GM21515 (cell line): ENCODE measurements around the gene WNK1.
"Not testable (repeated sequence)": the region's sequence is repeated elsewhere in the genome, so short reads cannot be mapped to it uniquely, and the experiment has no call there.

Experiments
- ATAC-seq: cut with Tn5 transposase; IDR thresholded peaks from one replicate; pipeline ENCODE4 v1.9.1; 2021; ENCODE audit not compliant: unreplicated experiment

Gene WNK1

DNA sequence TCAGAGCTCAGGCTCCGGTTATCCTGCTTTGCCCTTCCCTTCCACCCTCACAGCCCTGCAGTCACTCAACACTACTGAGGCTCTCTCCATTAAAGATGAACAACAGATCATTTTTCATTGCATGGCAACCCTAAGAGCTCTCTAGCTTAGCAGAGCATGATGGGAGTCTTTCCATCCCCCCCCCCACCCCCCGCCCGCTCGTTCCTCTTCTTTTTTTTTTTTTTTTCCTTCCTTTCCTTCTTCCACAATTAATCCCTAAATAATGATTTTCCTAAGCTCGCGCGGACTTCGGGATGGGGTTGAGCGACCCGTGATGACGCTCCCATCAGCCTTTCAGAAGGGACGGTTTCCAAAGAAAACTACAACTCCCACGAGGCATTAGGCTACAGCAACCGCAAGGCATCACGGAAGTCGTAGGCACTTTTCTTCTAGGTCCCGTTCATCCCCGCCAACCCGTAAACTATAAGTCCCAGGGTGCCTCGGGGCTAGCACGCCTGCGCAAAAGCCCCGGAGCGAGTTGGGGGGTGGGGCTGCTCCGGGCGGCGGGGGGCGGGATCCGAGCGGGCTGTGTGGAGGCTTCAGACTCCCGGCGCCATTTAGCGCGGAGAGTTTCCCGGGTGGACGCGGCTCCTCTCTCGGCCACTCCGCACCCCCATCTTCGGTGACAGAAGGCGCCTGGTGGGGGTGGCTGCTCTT is at the start of gene WNK1:
Gene WNK1, plus strand, starts transcription at position 581 of the 696 bp plus-strand sequence. CDS start 987 bp downstream, outside the sequence.
- peak; percentile 52 for ATAC-seq

DNA sequence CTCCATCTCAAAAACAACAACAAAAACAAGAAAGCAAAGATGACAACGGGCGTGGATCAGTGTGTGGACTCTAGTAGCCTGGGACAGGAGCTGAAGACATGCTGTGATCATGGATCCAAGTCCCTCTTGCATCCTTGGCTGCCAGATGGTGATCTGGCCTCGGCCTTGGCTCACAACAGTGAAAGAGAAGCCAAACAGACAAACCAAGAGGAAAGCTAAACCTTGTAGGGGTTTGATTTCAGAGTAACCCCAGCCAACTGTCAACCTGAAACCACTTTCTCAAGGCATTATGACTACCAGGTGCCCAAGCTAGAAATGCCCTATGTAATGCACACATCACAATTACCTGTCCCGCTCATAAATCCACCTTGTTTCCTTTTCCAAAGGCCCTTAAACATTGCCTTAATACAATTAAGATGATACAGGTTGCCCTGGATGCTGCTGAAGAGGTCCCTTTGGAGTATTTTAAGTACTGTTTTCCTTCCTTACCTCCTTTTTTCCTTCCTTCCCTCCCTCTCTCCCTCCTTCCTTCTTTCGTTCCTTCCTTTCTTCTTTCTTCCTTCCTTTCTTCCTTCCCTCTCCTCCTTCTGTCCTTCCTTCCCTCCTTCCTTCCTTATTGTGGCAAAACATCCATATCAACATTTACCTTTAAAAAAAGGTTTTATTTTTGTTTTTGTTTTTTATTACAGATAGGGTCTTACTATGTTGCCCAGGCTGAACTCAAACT is 47.7 kb upstream of the WNK1 start:
- no peak for ATAC-seq

DNA sequence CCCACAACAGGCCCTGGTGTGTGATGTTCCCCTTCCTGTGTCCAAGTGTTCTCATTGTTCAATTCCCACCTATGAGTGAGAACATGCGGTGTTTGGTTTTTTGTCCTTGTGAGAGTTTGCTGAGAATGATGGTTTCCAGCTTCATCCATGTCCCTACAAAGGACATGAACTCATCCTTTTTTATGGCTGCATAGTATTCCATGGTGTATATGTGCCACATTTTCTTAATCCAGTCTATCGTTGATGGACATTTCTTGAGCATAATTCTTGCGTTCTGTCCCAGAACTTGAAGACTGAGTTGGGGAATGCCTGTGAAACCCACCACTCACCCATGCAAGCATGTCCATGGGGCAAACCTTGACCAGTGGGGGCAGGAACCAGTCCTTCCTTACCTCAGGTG is 44.3 kb upstream of the WNK1 start:
- ATAC-seq, result not testable (repeated sequence)

DNA sequence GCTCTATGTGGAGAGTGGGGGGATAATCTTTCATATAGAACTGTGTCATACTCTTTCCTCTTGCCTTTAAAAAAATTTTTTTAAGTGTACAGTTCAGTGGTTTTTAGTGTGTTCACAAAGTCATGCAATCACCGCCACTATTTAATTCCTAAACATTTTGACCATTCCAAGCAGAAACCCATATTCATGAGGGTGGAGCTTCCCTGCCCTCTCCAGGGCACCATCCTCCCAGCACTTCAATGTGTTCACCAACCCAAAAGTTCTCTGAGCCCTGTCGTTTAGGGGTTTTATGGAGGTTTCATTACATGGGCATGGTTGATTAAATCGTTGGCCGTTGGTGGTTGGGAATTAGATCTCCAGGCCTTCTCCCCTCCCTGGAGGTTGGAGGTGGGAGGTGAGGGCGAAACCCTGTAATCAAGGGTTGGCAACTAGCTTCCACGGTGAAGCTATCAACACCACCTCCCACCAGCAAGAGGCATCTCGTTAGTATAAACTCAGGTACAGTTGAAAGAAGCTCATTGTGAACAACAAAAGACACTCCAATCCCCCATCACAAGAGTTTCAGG is 42.8 kb upstream of the WNK1 start:
- ATAC-seq, result no peak

DNA sequence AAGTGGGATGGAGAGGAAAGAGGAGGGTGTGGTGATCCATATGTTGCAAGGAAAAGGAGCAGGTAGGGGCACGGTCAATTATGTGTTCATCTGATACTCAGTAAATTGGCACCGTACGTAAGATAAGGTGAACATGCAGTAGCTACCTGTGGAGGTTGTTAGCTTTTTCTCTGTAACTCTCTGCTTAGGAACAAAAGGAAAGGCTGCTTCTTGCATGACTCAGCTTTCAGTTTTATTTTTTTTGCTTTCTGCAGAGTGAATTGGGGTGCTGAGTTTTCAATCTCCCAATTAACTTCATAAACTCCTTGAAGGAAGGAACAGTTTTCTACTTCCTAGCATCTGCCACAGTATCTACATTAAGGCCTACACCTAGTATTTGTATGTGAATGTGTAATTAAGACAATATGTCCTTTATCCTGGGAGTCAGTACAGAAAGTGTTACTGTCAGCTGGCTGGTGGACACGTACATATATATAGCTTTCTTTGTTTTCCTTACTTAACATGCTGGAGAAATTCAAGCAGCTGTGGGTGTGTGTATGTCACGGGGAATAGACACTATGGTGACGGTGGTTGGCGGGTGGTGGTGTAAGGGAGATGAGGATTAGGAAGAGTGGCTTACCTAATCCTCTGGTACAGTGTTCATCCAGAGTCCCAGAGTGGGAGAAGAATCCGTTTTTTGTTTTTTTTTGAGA is 40.1 kb upstream of the WNK1 start:
- ATAC-seq, result no peak

DNA sequence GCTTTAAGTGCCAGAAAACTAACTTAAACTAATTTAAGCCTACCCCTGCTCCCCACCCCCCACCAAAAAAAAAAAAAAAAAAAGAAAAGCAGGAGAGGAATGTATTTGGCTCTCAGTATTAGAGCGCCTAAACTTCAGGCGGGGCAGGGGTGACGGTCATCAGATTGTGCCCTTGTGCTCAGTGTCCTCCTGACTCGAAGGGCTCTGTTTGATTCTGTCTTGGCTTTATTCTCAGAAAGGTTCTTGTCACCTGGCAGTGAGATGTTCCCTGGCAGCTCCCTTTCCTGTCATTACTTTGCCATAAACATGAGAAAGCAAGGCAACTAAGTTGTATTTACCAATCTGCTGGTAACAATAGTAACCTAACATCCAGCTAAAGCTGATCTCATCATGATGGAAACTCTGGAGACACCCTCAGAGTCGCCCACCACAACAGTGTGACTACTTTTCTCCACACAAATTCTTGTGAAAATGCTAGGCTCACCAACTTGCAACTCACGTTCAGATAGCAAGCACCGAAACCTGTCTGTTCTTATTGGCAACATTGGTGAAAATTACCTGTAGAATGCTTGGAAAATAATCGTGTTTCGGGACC is 39.0 kb upstream of the WNK1 start:
- ATAC-seq, result no peak

DNA sequence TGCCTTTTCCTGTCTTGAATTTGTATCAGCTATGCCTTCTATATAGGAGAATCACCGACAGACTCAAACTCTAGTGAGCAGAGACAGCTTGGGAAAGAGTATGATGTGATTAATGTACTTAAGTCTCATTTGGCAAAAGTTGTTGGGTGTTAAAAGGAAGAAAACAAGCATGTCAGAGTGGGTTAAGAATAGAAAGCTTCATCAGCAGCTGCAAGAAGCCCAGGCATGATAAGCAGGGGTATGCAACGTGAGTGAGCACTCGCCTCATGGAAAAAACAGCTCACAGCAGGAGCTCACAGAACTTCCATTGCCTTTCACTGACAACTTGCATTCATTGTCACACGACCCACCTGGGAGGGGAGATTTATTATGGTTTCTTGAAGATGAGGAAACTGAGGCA is 35.9 kb upstream of the WNK1 start:
- no peak for ATAC-seq

DNA sequence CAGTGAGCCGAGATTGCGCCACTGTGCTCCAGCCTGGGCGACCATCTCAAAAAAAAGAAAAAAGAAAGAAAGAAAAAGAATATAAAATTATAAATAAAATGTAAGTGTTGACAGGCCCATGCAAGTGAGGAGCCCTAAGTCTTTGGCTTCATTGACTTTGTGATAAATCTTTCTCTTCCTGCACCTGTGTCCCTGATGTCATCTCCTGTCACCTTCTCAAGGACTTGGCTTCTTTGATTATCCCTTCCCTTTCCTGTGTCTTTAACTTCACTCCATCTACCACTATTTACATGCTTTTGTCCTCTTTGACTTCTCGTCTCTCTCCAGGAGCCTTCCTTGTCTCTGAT is 33.6 kb upstream of the WNK1 start:
- ATAC-seq, result no peak

DNA sequence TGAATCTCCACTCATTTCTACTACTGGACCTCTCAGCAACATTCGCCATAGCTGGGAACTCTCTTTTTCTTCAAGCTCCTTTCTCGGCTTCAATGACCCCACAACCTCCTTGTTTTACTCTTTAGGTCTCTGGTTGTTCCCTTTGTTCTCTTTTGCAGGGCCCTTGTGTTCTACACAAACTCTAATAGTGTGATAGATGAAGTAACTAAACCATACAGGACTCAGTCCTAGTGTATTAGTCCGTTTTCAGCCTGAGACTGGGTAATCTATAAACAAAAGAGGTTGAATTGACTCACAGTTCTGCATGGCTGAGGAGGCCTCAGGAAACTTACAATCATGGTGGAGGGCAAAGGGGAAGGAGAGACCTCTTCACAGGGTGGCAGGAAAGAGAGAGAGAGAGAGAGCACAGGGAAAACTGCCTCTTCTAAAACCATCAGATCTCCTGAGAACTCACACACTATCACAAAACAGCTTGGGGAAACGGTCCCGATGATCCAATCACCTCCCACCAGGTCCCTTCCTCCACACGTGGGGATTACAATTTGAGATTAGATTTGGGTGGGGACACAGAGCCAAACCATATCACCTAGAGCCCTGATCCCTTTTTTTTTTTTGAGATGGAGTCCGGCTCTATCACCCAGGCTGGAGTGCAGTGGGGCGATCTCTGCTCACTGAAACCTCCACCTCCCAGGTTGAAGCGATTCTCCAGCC is 32.0 kb upstream of the WNK1 start:
- no peak for ATAC-seq

DNA sequence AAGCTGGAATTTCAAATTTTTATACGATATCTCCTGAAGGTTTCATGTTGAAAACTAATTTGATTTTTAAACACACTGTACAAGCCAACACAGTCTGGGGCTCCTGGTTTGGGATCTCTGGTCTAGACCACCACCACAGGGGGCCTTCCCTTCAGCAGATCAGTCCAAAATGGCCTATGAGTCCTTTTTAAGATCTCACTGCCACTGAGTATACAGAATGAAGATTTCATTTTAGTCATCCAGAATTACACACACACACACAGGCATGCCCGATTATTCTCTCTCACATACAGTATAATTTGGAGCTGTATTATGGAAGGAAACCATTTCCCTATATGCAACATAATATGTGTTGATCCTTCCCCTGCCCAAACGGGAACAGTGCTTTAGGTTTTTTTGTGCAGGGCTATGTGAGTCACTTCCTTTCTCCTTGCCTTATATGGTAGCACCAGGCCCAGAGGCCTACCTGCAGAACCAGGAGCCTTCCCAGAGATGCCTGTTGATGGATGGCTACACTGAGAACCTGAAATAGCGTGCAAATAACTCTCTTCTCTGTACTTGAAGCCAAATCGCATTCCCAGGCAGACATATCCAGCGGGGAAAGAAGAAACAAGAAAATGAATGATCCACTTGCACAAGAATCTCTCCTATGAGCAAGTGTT is 28.1 kb upstream of the WNK1 start:
- no peak for ATAC-seq

DNA sequence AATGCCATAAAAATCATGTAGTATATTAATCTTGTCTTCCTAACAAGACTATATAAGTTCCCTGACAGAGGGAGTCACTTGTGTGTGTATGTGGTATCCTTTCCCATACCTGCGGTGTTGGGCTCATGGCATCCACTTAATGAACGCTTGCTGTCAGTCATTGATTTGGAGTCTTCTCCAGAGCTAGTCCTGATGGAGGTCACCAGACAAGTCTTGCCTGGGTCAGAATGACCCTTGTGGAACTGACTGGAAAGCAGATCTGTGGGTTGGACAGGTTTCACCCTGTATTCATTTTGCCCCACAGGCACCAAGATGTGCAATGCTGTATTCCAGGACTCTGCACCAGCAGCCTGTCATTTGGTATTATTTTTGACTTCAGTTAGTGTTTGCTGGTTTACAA is 27.3 kb upstream of the WNK1 start:
- no peak for ATAC-seq

DNA sequence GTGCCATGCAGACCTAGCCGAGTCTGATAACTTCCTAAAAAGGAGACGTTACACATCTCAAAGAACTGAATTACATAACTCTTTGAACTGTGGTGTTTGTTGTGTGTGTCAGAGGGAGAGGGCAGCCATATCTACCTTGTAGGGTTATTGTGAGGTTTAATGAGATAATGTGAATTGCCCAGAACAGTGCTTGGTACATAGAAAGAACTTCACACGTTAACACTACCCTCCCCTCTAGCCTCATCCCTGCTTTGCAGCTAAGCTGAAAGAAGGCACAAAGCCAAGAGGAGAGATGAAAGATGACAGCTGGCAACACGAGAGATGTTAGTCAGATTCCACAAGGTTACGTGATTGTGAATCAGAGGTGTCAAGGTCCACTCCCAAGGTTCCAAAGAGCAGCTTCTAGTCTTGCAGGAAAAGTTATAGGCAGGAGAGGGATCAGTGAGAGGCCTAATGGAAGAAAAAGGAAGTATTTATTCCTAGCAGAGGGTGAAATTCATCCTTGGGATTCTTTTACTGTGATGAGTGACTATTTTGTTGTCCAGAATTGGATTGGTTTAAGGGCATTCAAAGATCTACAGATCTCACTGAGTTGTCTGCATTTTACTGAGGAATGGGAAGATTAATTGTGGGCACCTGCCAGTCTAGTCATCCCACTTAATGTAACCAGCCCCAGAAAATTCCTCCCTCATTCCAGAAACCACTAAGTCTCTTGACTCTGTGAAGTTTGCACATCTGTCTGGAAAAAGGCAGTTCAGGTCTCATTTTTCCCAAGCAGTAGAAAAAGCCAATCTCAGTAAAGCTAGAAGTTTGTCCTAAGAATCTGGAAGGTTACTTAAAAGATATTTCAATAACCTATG is 25.9 kb upstream of the WNK1 start:
- ATAC-seq, result no peak

DNA sequence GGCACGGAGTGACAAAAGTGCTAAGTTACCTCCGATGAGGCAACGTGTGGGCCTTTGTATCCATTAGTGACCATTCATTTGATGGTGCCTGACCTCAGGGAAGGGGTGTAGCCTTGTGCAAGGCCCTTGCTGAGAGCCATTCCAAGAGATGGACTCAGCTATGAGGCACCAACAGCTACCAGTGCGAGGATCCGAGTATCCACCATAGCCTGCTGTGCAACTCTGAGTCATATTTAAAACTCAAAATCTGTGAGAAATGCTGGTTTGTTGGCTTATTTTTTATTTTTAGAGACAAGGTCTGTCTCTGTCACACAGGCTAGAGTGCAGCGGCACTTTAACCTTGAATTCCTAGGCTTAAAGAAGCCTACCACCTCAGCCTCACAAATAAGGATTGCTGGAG is 25.1 kb upstream of the WNK1 start:
- ATAC-seq, result no peak

DNA sequence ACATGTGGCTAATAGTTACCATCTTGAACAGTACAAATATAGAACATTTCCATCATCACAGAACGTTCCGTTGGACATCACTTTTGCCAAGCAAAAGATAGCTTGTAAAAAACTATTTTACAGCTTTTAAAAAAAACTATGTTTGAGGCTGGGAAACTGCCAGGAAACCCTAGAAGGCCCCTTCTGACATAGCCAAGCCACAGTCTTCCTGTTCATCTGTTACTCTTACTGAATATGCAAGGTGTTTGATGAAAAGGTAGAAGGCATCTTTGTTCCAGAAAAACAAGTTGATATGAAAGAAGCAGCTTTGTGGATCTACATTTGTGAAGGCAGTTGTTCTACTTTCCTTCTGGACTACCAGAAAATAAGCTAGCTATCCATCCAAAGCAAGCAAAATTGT is 23.6 kb upstream of the WNK1 start:
- ATAC-seq, result no peak

DNA sequence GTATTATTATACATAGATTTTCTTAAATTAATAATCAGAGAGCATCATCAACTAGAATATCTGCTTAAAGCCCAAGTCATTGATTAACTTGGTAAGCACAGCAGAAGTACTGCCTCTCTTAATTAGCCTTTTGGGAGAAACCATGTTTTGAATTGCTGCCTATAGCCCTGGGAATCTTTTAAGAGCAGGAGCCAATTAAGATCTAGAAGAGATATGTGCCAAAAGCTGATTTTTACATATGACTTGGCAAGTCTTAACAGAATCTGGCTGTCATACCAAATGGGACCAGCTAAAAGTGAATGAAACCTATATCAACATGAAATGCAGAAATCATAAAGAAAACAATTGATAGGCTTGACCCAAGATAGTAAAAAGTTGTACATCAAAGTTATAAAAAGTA is 23.2 kb upstream of the WNK1 start:
- no peak for ATAC-seq

DNA sequence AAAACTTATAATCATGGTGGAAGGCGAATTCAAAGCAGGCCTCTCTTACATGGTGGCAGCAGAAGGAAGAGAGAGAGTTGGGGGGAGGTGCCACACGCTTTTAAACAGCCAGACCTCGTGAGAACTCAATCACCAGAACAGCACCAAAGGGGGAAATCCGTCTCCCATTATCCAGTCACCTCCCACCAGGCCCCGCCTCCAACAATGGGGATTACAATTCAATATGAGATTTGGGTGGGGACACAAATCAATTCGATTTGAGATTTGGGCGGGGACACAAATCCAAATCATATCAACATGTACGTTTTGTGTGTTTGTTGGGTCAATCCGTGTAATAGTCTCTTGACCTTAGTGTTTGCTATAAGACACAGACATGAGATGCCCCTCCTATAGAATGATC is 21.8 kb upstream of the WNK1 start:
- ATAC-seq, result no peak

DNA sequence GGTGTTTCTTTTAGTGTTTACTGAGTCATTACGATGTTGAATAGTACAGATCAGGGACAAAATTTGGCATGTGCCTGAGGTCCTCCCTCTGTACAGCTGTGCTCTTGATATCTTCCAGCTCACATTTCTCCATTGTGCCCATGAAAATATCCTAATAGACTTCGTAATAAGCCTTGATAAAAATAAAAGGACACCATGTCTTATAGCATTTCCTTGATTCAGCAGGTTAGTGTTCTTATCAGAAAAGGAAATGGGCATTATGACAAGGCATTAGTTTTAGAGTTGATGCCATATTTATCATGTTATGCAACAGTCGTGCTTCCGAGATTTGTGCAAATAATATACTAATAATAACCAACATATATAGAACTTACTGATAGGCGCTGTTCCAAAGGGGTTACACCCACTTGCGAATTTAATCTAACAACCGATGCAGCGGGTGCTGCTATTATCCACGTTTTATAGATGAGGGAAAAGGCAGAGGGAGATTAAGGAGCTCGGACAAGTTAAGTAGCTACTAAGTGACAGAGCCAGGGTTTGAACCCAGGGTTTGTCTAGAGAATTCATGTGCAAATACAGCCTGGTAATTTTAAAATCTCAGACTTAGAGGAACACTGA is 15.1 kb upstream of the WNK1 start:
- ATAC-seq, result no peak

DNA sequence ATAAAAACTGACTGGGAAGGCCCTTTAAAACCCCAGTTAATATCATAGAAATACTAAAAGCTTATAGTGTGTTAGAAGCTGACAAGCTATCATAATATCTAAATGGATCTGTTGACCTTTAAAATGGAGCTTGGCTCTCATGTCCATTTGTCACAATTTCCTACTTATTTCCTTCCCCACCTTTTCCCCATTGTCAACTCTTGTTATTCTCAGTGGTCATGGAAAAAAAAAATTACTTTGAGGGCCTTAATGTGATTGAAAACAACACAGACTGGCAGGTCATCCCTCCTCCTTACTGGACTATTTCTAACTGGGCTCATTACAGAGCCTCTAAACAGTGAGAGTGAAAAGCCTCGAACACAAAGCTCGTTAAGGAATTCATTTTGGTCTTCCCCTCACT is 13.7 kb upstream of the WNK1 start:
- ATAC-seq, result no peak

DNA sequence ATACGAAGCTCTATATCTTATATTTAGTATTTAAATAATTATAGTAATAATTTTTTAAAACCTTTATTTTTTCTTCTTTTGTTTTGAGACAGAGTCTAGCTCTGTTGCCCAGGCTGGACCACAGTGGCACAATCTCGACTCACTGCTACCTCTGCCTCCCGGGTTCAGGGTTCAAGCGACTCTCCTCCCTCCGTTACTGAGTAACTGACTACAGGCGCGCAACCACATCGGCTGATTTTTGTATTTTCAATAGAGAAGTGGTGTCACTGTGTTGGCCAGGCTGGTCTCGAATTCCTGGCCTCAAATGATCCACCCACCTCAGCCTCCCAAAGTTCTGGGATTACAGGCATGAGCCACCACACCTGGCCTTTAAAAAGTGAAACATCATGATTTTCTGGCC is 13.0 kb upstream of the WNK1 start:
- ATAC-seq, result no peak
